ENCODE data around the gene TOLLIP. TPM values are rescaled to one million over a fixed set of nuclear protein-coding genes. Genes with fewer than 3 reads are reported as not detected.

TOLLIP gene
- total and polyA plus RNA-seq, 2 of the 8 experiments (the other 6 are each of a cell fraction or from before 2014, with no cell fraction given), result 23.7 to 34.7 TPM

DNA sequence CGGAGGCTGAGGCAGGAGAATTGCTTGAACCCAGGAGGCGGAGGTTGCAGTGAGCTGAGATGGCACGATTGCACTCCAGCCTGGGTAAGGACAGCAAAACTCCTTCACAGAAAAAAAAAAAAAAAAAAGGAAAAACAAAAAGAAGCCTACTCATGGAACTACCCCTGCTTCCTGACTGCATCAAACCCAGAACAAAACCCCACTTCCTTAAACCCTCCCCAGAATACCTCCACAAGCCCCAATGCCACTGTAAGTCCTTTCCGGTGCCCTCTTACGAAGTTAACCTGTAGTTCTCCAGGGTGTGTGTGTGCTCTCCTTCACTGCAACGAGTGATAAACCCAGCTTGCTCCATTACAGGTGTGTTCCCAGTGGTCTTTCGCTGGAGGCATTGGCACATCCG, 8.6 kb upstream of the TOLLIP start:
- Histone ChIP-seq H2BK12ac (ENCODE audit: low read depth, low read length) (no peak overlapping the region), H3K9ac (replicated peaks in 1 of 4; ENCODE audit: extremely low read depth in 1 of 4, low read depth in 3 of 4, low read length in 3 of 4) (no peak overlapping the region), H3K27me3 (replicated peaks in 1 of 4; ENCODE audit: control insufficient read depth in 3 of 4, extremely low read depth in 1 of 4, insufficient read depth in 3 of 4, low read length in 3 of 4) (peaks cover 0 to 3% (median 0%) of the 10 kb centered on the region in 4 experiments; a peak in 4 of 7 replicates), H3K18ac (ENCODE audit: extremely low read depth, low read length) (no peak overlapping the region), H4K91ac (replicated peaks; ENCODE audit: insufficient read length, low read length) (no peak overlapping the region), H3K56ac (replicated peaks; ENCODE audit: insufficient read length, low read depth, low read length) (no peak overlapping the region), H3K27ac (ENCODE audit: low read depth, low read length) (no peak overlapping the region), H3K79me1 (ENCODE audit: low read depth, low read length) (no peaks in the 10 kb centered on the region), H3K23ac (ENCODE audit: insufficient read length) (no peak overlapping the region), H2BK15ac (ENCODE audit: low read length) (no peak overlapping the region), H3K4me1 (replicated peaks in 1 of 4; ENCODE audit: control insufficient read depth in 3 of 4, insufficient read depth in 4 of 4, low read length in 3 of 4) (no peaks in the 10 kb centered on the region), H4K8ac (ENCODE audit: extremely low read depth, insufficient read depth, low read length) (no peak overlapping the region), H3K23me2 (ENCODE audit: low read depth, low read length) (no peaks in the 10 kb centered on the region), H4K5ac (ENCODE audit: insufficient read length, low read depth, low read length) (no peak overlapping the region), H3K79me2 (ENCODE audit: control insufficient read depth in 1 of 2, insufficient read depth in 2 of 2, low read length in 2 of 2) (no peaks in the 10 kb centered on the region), H3K4me3 (ENCODE audit: extremely low read depth in 1 of 4, insufficient read depth in 2 of 4, low read depth in 3 of 4, low read length in 4 of 4) (no peak overlapping the region), H2AFZ (ENCODE audit: low read length) (no peak overlapping the region), H3K4ac (replicated peaks; ENCODE audit: insufficient read length, low read depth, low read length) (no peak overlapping the region), H2BK120ac (replicated peaks; ENCODE audit: low read depth, low read length) (no peak overlapping the region), H3K4me2 (ENCODE audit: insufficient read depth in 1 of 2, low read depth in 2 of 2, low read length in 2 of 2) (no peak overlapping the region), H3K14ac (ENCODE audit: insufficient read length) (no peak overlapping the region), H3K9me3 (ENCODE audit: insufficient read depth in 2 of 2, low read depth in 1 of 2, low read length in 1 of 2) (peaks cover 0 to 3% of the 10 kb centered on the region in 2 experiments; a peak in 1 of 4 replicates), H2BK20ac (ENCODE audit: low read length) (no peak overlapping the region), H4K20me1 (replicated peaks in 1 of 2; ENCODE audit: control insufficient read depth in 1 of 2, insufficient read depth in 2 of 2, low read length in 2 of 2) (no peaks in the 10 kb centered on the region), H2AK5ac (ENCODE audit: low read depth, low read length) (no peak overlapping the region), H2BK5ac (ENCODE audit: low read depth, low read length) (no peak overlapping the region), H3K36me3 (ENCODE audit: control insufficient read depth in 2 of 4, insufficient read depth in 4 of 4, low read length in 3 of 4) (no peaks in the 10 kb centered on the region)
- WGBS, 2 experiments (ENCODE audit: extremely low coverage in 1 of 2, insufficient coverage in 1 of 2, insufficient read length in 1 of 2, insufficient replicate concordance in 2 of 2, low coverage in 1 of 2, low lambda C conversion rate in 2 of 2, missing lambda C conversion rate in 1 of 2), result 90% methylated on average over 8 of the region's 8 CpGs; no CpG with 5 or more reads in 1 of the 2 experiments
- FAIRE-seq (no peak), DNase-seq (ENCODE audit: low read depth in 1 of 2, low spot score in 2 of 2) (no peak)
- ChIA-PET CTCF (ENCODE audit: partially characterized antibody) (interaction anchor here (0.7 kb wide), 1 partner anchor 9 kb away, joined by 3 read pairs; no protein-coding TSS in a partner anchor), POLR2A (ENCODE audit: partially characterized antibody) (interaction anchor here (1.8 kb wide), 1 partner anchor 33 kb away, joined by 6 read pairs; no protein-coding TSS in a partner anchor)
- TF ChIP-seq CREB1 (IDR thresholded peaks at IDR 0.05), result no peak
- TF ChIP-seq POLR2AphosphoS5 (IDR thresholded peaks at IDR 0.05; ENCODE audit: low read depth, low read length), result no peak
- TF ChIP-seq PHF8 (conservative IDR thresholded peaks at IDR 0.05; ENCODE audit: low read depth, low read length), result no peak
- no peak for TF ChIP-seq KDM1A (IDR thresholded peaks at IDR 0.05; ENCODE audit: borderline replicate concordance, low read length)
- TF ChIP-seq, protein P1, sequence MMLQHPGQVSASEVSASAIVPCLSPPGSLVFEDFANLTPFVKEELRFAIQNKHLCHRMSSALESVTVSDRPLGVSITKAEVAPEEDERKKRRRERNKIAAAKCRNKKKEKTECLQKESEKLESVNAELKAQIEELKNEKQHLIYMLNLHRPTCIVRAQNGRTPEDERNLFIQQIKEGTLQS (IDR thresholded peaks at IDR 0.05; ENCODE audit: insufficient read depth, low read depth, low read length), result no peak
- TF ChIP-seq ZNF274 (IDR thresholded peaks at IDR 0.05; ENCODE audit: borderline replicate concordance, extremely low read depth, low read length), result no peak
- TF ChIP-seq TAF7 (optimal IDR thresholded peaks at IDR 0.05; ENCODE audit: borderline replicate concordance, low read depth, low read length), result no peak
